ENCODE data around the gene NLGN1. TPM values are rescaled to one million over a fixed set of nuclear protein-coding genes. Genes with fewer than 3 reads are reported as not detected.

The NLGN1 gene
- total RNA-seq, 2 donors from 2014 or later: 0.36 to 11.7 TPM

DNA sequence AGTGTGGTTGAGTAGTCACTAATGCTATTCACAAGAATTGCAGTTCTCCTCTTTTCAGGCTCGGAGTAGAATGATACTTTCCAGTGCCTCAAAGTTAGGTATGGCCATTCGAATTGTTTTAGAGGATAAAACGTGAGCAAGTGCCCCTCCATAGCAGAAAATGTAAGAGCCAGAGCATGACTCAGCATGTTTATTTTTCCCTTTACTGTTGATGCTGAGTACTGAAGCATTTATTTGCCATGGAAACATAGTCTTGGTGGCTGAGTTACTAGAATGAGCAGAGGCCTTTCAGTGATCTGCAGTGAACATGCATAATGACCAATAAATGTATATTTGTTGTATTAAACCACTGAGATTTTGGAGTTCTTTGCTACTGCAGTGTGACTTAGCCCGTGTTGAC is 540.6 kb downstream of the NLGN1 start:
- H3K9me3 ChIP-seq: no peaks in the 10 kb centered on the region
- intact Hi-C loops (cut with DNase I): no loop called here
- no peaks in the 10 kb centered on the region for H3K36me3 ChIP-seq
- no peak overlapping the region for H3K27ac ChIP-seq
- no peaks in the 10 kb centered on the region for H3K27me3 ChIP-seq (replicated peaks; ENCODE audit: insufficient read depth)
- no peaks in the 10 kb centered on the region for H3K4me1 ChIP-seq (replicated peaks)
- 48% methylated on average over 4 of the region's 4 CpGs for WGBS
- DNase-seq (ENCODE audit: low spot score): no peak
- no peak overlapping the region for H3K4me3 ChIP-seq
- no peak for TF ChIP-seq POLR2AphosphoS5 (IDR thresholded peaks at IDR 0.05)
- TF ChIP-seq, protein P1, sequence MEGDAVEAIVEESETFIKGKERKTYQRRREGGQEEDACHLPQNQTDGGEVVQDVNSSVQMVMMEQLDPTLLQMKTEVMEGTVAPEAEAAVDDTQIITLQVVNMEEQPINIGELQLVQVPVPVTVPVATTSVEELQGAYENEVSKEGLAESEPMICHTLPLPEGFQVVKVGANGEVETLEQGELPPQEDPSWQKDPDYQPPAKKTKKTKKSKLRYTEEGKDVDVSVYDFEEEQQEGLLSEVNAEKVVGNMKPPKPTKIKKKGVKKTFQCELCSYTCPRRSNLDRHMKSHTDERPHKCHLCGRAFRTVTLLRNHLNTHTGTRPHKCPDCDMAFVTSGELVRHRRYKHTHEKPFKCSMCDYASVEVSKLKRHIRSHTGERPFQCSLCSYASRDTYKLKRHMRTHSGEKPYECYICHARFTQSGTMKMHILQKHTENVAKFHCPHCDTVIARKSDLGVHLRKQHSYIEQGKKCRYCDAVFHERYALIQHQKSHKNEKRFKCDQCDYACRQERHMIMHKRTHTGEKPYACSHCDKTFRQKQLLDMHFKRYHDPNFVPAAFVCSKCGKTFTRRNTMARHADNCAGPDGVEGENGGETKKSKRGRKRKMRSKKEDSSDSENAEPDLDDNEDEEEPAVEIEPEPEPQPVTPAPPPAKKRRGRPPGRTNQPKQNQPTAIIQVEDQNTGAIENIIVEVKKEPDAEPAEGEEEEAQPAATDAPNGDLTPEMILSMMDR (IDR thresholded peaks at IDR 0.05): no peak
- TF ChIP-seq POLR2A (IDR thresholded peaks at IDR 0.05): no peak

DNA sequence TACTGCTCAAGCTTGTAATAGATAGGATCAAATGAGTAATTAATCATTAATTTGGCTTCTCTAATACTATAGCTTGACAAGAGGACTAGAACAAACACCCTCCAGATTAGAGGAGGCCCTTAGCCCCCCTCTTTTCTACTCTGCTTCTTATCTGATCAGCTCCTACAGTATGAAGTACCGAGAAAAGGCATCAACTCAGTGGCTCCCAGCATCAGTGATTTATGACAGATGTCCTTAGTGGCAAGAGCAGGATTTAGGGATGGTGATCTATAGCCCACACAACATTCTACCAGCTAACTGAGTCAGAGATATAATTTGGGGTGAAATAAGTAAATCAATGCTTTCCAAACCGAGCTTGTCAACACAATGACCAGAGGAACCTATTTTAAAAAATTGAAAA is 541.1 kb downstream of the NLGN1 start:
- no peak for TF ChIP-seq POLR2A (IDR thresholded peaks at IDR 0.05)
- TF ChIP-seq, protein P1 (IDR thresholded peaks at IDR 0.05): no peak
- no peak for TF ChIP-seq POLR2AphosphoS5 (IDR thresholded peaks at IDR 0.05)
- DNase-seq (ENCODE audit: low spot score): no peak
- intact Hi-C loops (cut with DNase I): no loop called here

DNA sequence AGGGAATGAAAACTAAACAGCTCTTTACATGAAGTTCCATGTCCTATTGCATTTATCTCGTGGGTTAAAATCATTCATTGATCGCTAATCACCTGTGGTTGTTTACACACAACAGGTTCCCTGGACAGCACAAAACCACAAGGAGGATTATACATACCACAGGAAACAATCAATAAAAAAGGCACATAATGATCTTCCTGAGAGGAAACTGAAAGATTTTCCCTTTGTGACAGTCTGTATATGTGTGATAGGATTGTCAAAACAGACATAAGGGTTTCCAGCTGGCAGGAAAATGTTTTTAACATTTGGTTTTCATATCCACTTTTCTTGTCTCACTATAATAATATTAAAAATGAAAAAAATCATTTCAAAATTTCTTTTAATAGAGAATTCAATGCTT is 541.8 kb downstream of the NLGN1 start:
- no peaks in the 10 kb centered on the region for H3K36me3 ChIP-seq
- no peak for DNase-seq (ENCODE audit: low spot score)
- no peaks in the 10 kb centered on the region for H3K4me1 ChIP-seq (replicated peaks)
- H3K4me3 ChIP-seq: no peak overlapping the region
- intact Hi-C loops (cut with DNase I): no loop called here
- no peaks in the 10 kb centered on the region for H3K9me3 ChIP-seq
- TF ChIP-seq POLR2A (IDR thresholded peaks at IDR 0.05) (no peak), POLR2AphosphoS5 (IDR thresholded peaks at IDR 0.05) (no peak)
- TF ChIP-seq, protein P1 (IDR thresholded peaks at IDR 0.05): no peak
- 71% methylated on average over 2 of the region's 2 CpGs for WGBS
- H3K27ac ChIP-seq: no peak overlapping the region
- H3K27me3 ChIP-seq (replicated peaks; ENCODE audit: insufficient read depth): no peaks in the 10 kb centered on the region

More for the DNA sequence above, 541.1 kb downstream of the NLGN1 start:
- Histone ChIP-seq H3K27me3 (replicated peaks; ENCODE audit: insufficient read depth) (no peaks in the 10 kb centered on the region), H3K4me3 (no peak overlapping the region), H3K27ac (no peak overlapping the region), H3K9me3 (no peaks in the 10 kb centered on the region), H3K36me3 (no peaks in the 10 kb centered on the region), H3K4me1 (replicated peaks) (no peaks in the 10 kb centered on the region)
- WGBS: 66% methylated on average over 2 of the region's 2 CpGs

DNA sequence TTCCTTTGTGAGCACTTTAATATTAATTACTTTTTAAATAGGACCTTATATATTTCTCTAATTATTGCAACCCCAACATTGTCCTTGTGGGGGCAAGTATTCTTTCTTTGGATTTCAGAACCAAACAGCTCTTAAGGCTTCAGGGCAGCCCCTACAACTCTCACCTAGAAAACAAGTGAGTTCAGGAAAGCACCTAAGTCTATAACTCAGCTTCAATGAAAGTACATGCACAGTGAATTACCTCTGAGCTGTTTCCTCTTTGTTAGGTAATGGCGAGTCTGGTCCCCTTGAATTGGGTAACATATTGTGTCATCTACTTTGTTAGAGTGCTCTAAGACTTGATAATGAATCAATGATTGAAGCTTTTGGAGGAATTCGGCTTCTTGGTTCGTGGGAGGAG is 545.7 kb downstream of the NLGN1 start:
- TF ChIP-seq, protein P1 (IDR thresholded peaks at IDR 0.05): no peak
- TF ChIP-seq POLR2A (IDR thresholded peaks at IDR 0.05) (no peak), POLR2AphosphoS5 (IDR thresholded peaks at IDR 0.05) (no peak)
- Histone ChIP-seq H3K36me3 (no peaks in the 10 kb centered on the region), H3K27me3 (replicated peaks; ENCODE audit: insufficient read depth) (no peaks in the 10 kb centered on the region), H3K27ac (no peak overlapping the region), H3K4me1 (replicated peaks) (no peaks in the 10 kb centered on the region), H3K9me3 (no peaks in the 10 kb centered on the region), H3K4me3 (no peak overlapping the region)
- DNase-seq (ENCODE audit: low spot score): no peak
- WGBS: 87% methylated on average over 3 of the region's 3 CpGs
- intact Hi-C loops (cut with DNase I): no loop called here

DNA sequence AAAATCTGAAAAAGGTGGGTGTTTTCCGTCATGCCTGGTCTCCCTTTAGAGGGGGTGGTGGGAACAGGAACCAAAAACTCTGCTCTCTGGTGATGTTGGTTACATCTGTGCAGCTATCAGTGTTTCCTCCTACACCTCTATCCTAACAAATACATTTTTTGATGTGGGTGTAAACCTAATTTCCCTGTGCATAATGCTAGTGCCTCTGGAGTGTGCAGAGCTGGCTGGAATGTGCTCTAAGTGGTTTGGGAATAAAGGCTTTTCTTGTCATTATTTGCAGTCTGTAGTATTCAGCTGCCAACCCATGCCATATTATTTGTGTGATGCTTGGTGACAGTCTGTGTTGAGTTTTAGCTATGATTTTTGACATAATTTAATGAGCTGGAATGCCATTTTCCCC is 547.6 kb downstream of the NLGN1 start:
- no peak for DNase-seq (ENCODE audit: low spot score)
- Histone ChIP-seq H3K4me1 (replicated peaks) (no peaks in the 10 kb centered on the region), H3K36me3 (no peaks in the 10 kb centered on the region), H3K4me3 (no peak overlapping the region), H3K27ac (no peak overlapping the region), H3K9me3 (no peaks in the 10 kb centered on the region), H3K27me3 (replicated peaks; ENCODE audit: insufficient read depth) (no peaks in the 10 kb centered on the region)
- 84% methylated on average over 1 of the region's 1 CpG for WGBS
- TF ChIP-seq, protein P1 (IDR thresholded peaks at IDR 0.05): no peak
- no peak for TF ChIP-seq POLR2A (IDR thresholded peaks at IDR 0.05)
- TF ChIP-seq POLR2AphosphoS5 (IDR thresholded peaks at IDR 0.05): no peak
- intact Hi-C loops (cut with DNase I): no loop called here
